Testis (tissue), 3 donors: ENCODE measurements around the gene NAIF1. TPM values are rescaled to one million over a fixed set of nuclear protein-coding genes. Genes with fewer than 3 reads are reported as not detected.

Experiments used
- DNase-seq: peaks from one replicate; pipeline ENCODE4 v3.0.0-alpha.2; 2019
- H3K27ac ChIP-seq, 2 donors: fragments of 200-600 bp; sonication (generic); one replicate each; pipeline ENCODE4 v1.5.1; 2019
- H3K27me3 ChIP-seq: fragments of 200-600 bp; sonication (generic); one replicate; pipeline ENCODE4 v1.5.1; 2019
- H3K36me3 ChIP-seq: fragments of 200-600 bp; sonication (generic); one replicate; pipeline ENCODE4 v1.5.1; 2017; ENCODE audit warnings: low read depth; ENCODE audit errors: missing control alignments
- H3K4me1 ChIP-seq: fragments of 200-600 bp; sonication (generic); one replicate; pipeline ENCODE4 v1.5.1; 2019
- H3K4me3 ChIP-seq, 2 donors: fragments of 200-600 bp; sonication (generic); one replicate each; pipeline ENCODE4 v1.5.1; 2017 to 2019
- H3K9me3 ChIP-seq: fragments of 200-600 bp; sonication (generic); one replicate; pipeline ENCODE4 v1.5.1; 2017
- POLR2A ChIP-seq: fragments of 450-650 bp; IDR thresholded peaks from one replicate; pipeline ENCODE4 v1.6.1; 2017; ENCODE audit warnings: antibody characterized with exemption, mild to moderate bottlenecking, moderate library complexity
- WGBS, 2 donors: methylation state at CpG; one replicate each; pipeline ENCODE4 v1.1.5; 2018; 5-methylcytosine and 5-hydroxymethylcytosine counted together
- intact Hi-C: fragments of 100-400 bp; cut with DNase I; formaldehyde crosslinking; loops from one replicate; pipeline ENCODE4 v1.15.1; 2023; ENCODE audit warnings: low total_unique reads
- polyA plus RNA-seq: library from polyadenylated mRNA; stranded (reverse); fragments of 350-450 nt; fragmentation: Illumina TruSeq; extraction: RNeasy Lipid Tissue Mini Kit (QIAGEN cat#74804); gene quantifications from one replicate; pipeline ENCODE4 v1.2.3, GENCODE V29; 2014; ENCODE audit warnings: low read depth, low replicate concordance; ENCODE audit not compliant: insufficient read depth
- total RNA-seq, 2 donors: library from RNA; depleted of rRNA; stranded (reverse); fragments of >200 nt; gene quantifications; one replicate each; pipeline ENCODE4 v1.2.3, GENCODE V29; 2016
- TF ChIP-seq, protein P1 (sequence below), 3 experiments: fragments of 450-650 bp in 2 of 3; fragments of 200-600 bp in 1 of 3; sonication (generic) in 1 of 3; IDR thresholded peaks; one replicate each; pipeline ENCODE4 v1.5.1; 2016 to 2019; ENCODE audit warnings: antibody characterized with exemption in 3 of 3, mild to moderate bottlenecking in 2 of 3, moderate library complexity in 1 of 3

Gene NAIF1
- total and polyA plus RNA-seq, 3 donors from 2014 or later = 18.5 to 25.1 (median 19.4) TPM

DNA sequence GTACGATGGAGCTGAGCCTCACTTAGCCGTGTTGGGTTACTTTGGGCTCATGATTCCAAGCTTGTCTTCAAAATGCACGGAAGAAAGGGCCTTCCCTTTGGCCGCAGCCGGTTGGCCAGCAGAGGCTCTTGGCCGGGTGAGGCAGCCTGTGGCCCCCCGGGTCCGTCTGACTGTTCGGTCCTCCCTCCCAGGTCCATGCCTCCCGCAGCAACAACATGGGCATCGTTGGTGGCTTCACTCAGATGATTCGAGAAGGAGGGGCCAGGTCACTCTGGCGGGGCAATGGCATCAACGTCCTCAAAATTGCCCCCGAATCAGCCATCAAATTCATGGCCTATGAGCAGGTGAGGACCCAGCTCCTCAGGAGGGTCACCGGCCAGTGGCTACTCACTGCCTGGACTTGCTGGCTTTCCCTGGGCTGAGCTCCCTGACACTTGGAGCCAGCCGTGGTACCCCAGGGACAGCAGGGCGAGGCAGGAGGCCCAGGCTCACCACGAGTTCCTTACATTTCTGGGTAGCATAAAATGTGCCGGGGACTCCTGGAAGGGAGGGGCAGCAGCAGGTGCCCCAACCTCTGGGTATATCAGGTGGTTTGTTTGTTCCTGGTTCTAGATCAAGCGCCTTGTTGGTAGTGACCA is 38.5 kb upstream of the NAIF1 start:
- 90 to 94% methylated on average over 14 to 21 of the region's 21 CpGs for WGBS, 2 donors
- Histone ChIP-seq H3K36me3 (no peaks in the 10 kb centered on the region), H3K4me3 (no peak overlapping the region), H3K27ac (no peak overlapping the region), H3K27me3 (no peaks in the 10 kb centered on the region), H3K9me3 (no peaks in the 10 kb centered on the region), H3K4me1 (peaks cover 57% of the 10 kb centered on the region)
- TF ChIP-seq POLR2A = no peak
- TF ChIP-seq, protein P1, sequence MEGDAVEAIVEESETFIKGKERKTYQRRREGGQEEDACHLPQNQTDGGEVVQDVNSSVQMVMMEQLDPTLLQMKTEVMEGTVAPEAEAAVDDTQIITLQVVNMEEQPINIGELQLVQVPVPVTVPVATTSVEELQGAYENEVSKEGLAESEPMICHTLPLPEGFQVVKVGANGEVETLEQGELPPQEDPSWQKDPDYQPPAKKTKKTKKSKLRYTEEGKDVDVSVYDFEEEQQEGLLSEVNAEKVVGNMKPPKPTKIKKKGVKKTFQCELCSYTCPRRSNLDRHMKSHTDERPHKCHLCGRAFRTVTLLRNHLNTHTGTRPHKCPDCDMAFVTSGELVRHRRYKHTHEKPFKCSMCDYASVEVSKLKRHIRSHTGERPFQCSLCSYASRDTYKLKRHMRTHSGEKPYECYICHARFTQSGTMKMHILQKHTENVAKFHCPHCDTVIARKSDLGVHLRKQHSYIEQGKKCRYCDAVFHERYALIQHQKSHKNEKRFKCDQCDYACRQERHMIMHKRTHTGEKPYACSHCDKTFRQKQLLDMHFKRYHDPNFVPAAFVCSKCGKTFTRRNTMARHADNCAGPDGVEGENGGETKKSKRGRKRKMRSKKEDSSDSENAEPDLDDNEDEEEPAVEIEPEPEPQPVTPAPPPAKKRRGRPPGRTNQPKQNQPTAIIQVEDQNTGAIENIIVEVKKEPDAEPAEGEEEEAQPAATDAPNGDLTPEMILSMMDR (IDR thresholded peaks at IDR 0.05) = no peak
- intact Hi-C loops = no loop called here
- no peak for DNase-seq

DNA sequence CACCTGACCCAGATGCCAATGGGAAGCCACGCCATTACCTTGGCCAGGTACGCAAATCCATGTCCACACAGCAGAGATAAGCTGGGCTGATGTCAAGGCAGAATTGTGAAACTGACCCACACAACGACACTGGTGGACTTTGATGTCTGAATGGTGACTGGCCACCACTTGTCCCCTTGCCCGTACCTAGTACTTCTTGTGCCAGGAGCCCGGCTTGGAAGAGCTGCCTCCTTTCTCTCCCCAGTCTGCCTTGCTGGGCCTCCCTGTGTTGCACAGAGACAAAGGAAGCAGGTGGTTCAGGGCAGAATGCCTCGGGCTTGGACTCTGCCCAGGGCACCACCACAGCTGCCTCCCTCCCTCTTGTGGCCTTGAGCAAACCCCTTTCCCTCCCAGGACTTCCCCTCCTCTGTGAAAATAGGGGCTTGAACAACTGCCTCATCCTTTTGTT is 37.1 kb upstream of the NAIF1 start:
- Histone ChIP-seq H3K4me3 (no peak overlapping the region), H3K27me3 (no peaks in the 10 kb centered on the region), H3K4me1 (peaks cover 71% of the 10 kb centered on the region), H3K9me3 (no peaks in the 10 kb centered on the region), H3K27ac (peak overlapping the region; percentile 28 to 55), H3K36me3 (no peaks in the 10 kb centered on the region)
- TF ChIP-seq, protein P1 (IDR thresholded peaks at IDR 0.05) = no peak
- no peak for TF ChIP-seq POLR2A
- 50 to 71% methylated on average over 6 of the region's 6 CpGs for WGBS, 2 donors
- intact Hi-C loops = no loop called here
- DNase-seq = peak; percentile 72

DNA sequence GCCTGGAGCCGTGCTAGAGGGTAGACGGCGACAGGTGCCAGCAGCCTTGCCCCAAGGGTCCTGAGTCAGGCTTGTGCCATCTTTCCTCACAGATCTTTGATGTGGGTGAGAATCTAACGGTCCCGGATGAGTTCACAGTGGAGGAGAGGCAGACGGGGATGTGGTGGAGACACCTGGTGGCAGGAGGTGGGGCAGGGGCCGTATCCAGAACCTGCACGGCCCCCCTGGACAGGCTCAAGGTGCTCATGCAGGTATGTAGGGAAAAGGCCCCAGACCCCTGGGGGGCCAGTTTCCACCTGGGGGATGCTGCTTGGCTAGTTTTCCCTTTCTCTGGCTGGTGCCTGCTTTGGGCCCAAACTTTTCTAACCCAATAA is 36.5 kb upstream of the NAIF1 start:
- H3K9me3 ChIP-seq = no peaks in the 10 kb centered on the region
- no peak overlapping the region for H3K4me3 ChIP-seq
- peaks cover 76% of the 10 kb centered on the region for H3K4me1 ChIP-seq
- TF ChIP-seq POLR2A = no peak
- TF ChIP-seq, protein P1 (IDR thresholded peaks at IDR 0.05) = no peak
- no peak for DNase-seq
- 78 to 79% methylated on average over 8 of the region's 8 CpGs for WGBS, 2 donors
- peak overlapping the region; percentile 54 to 63 for H3K27ac ChIP-seq
- intact Hi-C loops = no loop called here
- no peaks in the 10 kb centered on the region for H3K36me3 ChIP-seq
- H3K27me3 ChIP-seq = no peaks in the 10 kb centered on the region

DNA sequence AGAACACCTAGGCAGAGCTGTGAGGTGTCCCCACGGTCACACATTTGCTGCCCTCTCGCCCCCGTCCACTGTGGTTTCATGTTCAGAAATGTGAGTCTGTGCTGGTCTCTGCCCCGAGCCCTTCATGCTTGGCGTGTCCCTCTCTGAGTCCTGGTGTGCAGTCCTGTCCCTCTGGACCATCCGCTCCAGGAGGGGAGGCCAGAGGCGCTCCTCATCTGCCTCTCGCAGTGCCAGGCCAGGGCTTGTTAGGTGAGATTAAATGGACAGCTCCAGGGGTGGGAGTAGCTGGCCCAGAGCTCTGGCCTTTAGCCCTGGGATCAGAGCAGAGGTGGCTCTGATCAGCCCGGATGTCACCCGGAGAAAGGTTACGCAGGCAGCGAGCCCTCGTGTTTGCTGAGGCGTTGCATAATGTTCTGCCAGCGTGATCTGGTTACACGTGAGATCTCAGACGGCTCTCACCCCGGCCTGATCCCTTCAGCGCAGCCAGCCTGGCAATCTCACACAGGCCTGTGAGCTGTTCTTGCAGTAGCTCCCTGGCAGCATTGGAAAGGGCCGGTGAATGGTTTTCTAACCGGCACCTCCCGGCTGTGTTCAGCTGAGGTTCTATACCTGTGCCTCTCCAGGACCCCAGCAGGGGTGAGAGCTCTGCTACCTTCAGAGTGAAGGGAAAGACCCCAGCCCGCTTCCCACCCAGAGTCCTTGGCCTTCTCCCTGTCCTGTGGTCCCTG is 35.9 kb upstream of the NAIF1 start:
- intact Hi-C loops = no loop called here
- TF ChIP-seq, protein P1 (IDR thresholded peaks at IDR 0.05) = no peak
- TF ChIP-seq POLR2A = no peak
- Histone ChIP-seq H3K36me3 (no peaks in the 10 kb centered on the region), H3K9me3 (no peaks in the 10 kb centered on the region), H3K4me1 (peaks cover 78% of the 10 kb centered on the region), H3K27me3 (no peaks in the 10 kb centered on the region), H3K27ac (peak overlapping the region; percentile 54 to 63), H3K4me3 (no peak overlapping the region)
- 63 to 87% methylated on average over 17 to 23 of the region's 23 CpGs for WGBS, 2 donors
- DNase-seq = peak; percentile 79
